Measurements from ENCODE around the gene WDR45.

WDR45 gene

DNA sequence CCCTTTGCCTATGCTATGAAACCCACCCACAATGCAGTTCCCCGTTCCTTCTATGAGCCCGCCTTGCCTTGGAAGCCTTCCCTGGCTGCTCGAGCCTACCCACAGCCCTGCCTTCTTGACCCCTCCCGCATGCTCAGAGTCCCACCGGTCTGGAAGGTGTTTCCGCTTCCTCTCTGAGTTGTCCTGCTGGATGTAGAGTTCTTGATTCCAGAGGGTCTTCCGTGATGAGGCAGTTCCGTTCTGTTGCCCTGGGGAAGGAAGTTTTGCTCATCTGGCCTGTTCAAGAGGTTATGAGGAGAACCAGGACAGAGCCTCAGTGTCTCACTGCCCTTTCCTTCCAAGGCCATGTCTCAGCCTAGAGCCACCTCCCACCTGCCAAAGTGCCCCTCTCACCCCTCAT lies 36.4 kb upstream of the WDR45 start:
- TF ChIP-seq, protein P1, sequence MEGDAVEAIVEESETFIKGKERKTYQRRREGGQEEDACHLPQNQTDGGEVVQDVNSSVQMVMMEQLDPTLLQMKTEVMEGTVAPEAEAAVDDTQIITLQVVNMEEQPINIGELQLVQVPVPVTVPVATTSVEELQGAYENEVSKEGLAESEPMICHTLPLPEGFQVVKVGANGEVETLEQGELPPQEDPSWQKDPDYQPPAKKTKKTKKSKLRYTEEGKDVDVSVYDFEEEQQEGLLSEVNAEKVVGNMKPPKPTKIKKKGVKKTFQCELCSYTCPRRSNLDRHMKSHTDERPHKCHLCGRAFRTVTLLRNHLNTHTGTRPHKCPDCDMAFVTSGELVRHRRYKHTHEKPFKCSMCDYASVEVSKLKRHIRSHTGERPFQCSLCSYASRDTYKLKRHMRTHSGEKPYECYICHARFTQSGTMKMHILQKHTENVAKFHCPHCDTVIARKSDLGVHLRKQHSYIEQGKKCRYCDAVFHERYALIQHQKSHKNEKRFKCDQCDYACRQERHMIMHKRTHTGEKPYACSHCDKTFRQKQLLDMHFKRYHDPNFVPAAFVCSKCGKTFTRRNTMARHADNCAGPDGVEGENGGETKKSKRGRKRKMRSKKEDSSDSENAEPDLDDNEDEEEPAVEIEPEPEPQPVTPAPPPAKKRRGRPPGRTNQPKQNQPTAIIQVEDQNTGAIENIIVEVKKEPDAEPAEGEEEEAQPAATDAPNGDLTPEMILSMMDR (IDR thresholded peaks at IDR 0.05; ENCODE audit: insufficient read depth, low read depth, low read length, missing control alignments) = no peak
- DNase-seq (ENCODE audit: low read depth) = no peak
- no peak overlapping the region for H3K4me3 ChIP-seq (ENCODE audit: low read length)

DNA sequence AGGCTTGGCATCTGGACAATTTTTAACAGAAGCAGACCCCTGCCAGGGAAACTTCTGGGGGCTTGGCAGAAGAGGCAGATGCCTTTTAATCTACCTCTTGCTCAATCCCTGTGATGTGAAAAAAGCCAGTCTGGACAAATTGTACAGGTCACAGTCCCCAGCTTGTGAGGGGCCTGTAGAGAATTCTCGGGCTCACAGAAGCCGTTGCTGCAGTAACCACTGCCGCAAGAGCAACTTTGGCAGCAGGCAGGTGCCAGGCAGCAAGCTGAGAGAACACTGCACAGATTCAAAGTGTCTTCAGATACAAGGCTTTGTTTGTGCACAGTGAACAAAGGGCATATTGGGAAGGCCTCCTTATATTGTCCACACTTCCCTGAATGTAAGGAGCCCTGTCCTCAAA lies 32.1 kb upstream of the WDR45 start:
- TF ChIP-seq, protein P1 (IDR thresholded peaks at IDR 0.05; ENCODE audit: insufficient read depth, low read depth, low read length, missing control alignments) = no peak
- no peak for DNase-seq (ENCODE audit: low read depth)
- H3K4me3 ChIP-seq (ENCODE audit: low read length) = no peak overlapping the region

DNA sequence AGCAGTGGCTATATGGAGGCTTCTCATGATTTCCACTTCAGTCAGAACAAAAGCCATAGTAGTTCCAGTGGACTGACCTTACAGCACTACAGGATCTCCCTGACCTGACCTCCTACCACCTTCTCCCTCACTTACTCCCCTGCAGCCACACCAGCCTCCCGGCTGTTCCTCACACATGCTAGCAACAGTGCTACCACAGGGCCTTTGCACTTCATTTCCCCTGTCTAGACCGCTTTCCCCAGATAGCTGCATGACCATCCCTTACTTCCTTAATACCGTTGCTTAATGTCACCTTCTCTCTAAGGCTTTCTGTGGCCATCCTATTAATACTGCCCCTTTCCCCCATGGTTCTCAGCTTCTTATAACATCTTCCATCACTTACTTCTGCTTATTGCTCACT lies 30.7 kb upstream of the WDR45 start:
- no peak overlapping the region for H3K4me3 ChIP-seq (ENCODE audit: low read length)
- DNase-seq (ENCODE audit: low read depth) = no peak
- TF ChIP-seq, protein P1 (IDR thresholded peaks at IDR 0.05; ENCODE audit: insufficient read depth, low read depth, low read length, missing control alignments) = no peak

- TF ChIP-seq, protein P1 (IDR thresholded peaks at IDR 0.05; ENCODE audit: insufficient read depth, low read depth, low read length, missing control alignments) = no peak
- no peak overlapping the region for H3K4me3 ChIP-seq (ENCODE audit: low read length)
- no peak for DNase-seq (ENCODE audit: low read depth)
Observed at GRCh38 chrX:49108641-49109040, 29.0 kb upstream of the WDR45 start.

DNA sequence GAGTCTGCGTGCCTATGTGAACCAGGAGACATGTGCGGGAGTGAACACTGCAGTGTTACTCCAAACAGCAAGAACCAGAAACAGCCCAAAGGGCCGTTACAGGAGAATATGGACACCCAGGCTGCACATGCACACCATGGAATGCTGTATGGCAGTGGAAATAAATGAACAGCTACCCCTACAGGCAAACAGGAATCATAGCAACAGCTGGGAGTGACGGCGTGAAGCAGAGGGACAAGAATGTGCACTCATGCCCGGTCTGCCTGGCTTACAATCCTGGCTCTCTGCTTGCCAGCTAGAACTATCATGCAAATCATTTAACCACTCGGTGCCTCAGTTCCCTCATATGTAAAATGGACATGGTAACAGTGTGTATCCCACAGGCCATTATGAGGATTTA lies 27.2 kb upstream of the WDR45 start:
- TF ChIP-seq, protein P1 (IDR thresholded peaks at IDR 0.05; ENCODE audit: insufficient read depth, low read depth, low read length, missing control alignments) = peak; percentile 58
- peak; percentile 60 for DNase-seq (ENCODE audit: low read depth)
- H3K4me3 ChIP-seq (ENCODE audit: low read length) = no peak overlapping the region

DNA sequence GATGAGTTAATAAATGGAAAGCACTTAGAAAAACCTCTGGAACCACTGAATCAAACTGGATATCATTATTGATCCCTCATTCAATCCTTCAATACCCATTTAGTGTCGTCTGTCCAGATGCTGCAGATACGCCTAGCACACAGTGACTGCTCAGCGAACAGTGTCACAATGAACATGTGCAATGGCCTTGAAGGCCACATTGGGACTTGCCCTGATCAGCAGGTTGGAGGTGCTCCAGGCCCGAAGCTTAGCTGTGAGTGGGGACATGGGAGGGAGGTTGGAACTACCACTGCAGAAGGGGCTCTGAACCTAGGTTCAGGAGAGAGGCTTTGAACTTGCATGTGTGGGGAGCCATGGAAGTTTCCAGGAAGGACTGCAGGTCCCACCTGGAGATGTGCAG lies 26.6 kb upstream of the WDR45 start:
- TF ChIP-seq, protein P1 (IDR thresholded peaks at IDR 0.05; ENCODE audit: insufficient read depth, low read depth, low read length, missing control alignments) = no peak
- H3K4me3 ChIP-seq (ENCODE audit: low read length) = no peak overlapping the region
- DNase-seq (ENCODE audit: low read depth) = no peak

DNA sequence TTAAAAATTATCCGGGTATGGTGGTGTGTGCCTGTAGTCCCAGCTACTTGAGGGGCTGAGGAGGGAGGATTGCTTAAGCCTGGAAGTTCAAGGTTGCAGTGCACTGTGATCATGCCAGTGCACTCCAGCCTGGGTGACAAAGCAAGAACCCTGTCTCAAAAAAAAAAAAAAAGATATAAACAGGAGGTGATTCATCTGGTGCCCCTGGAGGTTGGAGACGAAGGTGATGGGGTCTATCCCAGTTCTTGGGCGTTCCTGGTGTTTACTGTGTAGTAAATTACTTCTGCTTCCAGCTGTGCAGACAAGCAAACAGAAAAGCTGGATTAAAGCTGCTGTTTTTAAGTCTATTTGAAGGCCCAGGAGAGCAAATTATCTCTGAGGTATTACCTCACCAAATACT lies 23.9 kb upstream of the WDR45 start:
- DNase-seq (ENCODE audit: low read depth) = no peak
- TF ChIP-seq, protein P1 (IDR thresholded peaks at IDR 0.05; ENCODE audit: insufficient read depth, low read depth, low read length, missing control alignments) = no peak
- no peak overlapping the region for H3K4me3 ChIP-seq (ENCODE audit: low read length)

All from epithelial cell of esophagus (primary cell).